Parathyroid adenoma (tissue), 2 donors: ENCODE measurements around the gene DAGLA.

Experiments used
- H2AFZ ChIP-seq: fragments of 300-600 bp; sonication (generic); one replicate; pipeline ENCODE4 v1.7.0; 2017; ENCODE audit warnings: antibody characterized with exemption, mild to moderate bottlenecking
- H3K27ac ChIP-seq: fragments of 300-600 bp; sonication (generic); one replicate; pipeline ENCODE4 v1.7.0; 2017
- H3K27me3 ChIP-seq: fragments of 300-600 bp; sonication (generic); one replicate; pipeline ENCODE4 v1.7.0; 2017; ENCODE audit warnings: low read length; ENCODE audit not compliant: control insufficient read depth, insufficient read depth
- H3K36me3 ChIP-seq: fragments of 300-600 bp; sonication (generic); one replicate; pipeline ENCODE4 v1.7.0; 2017; ENCODE audit warnings: low read length; ENCODE audit not compliant: control insufficient read depth, insufficient read depth
- H3K4me1 ChIP-seq: fragments of 300-600 bp; sonication (generic); one replicate; pipeline ENCODE4 v1.7.0; 2017; ENCODE audit warnings: control low read depth
- H3K4me2 ChIP-seq: fragments of 300-600 bp; sonication (generic); one replicate; pipeline ENCODE4 v1.7.0; 2017; ENCODE audit warnings: low read length
- H3K4me3 ChIP-seq: fragments of 300-600 bp; sonication (generic); one replicate; pipeline ENCODE4 v1.7.0; 2017; ENCODE audit warnings: low read depth, low read length
- H3K79me2 ChIP-seq: fragments of 300-600 bp; sonication (generic); one replicate; pipeline ENCODE4 v1.7.0; 2017; ENCODE audit warnings: control low read depth
- H3K9ac ChIP-seq: fragments of 300-600 bp; sonication (generic); one replicate; pipeline ENCODE4 v1.7.0; 2017; ENCODE audit warnings: mild to moderate bottlenecking
- H3K9me3 ChIP-seq: fragments of 300-600 bp; sonication (generic); one replicate; pipeline ENCODE4 v1.7.0; 2017; ENCODE audit warnings: low read length; ENCODE audit not compliant: control insufficient read depth
- TF ChIP-seq, protein P1 (sequence below): fragments of 300-600 bp; sonication (generic); IDR thresholded peaks from one replicate; pipeline ENCODE4 v1.7.0; 2017; ENCODE audit warnings: antibody characterized with exemption, mild to moderate bottlenecking
- donor health status: primary hyperparathyroidism.

DAGLA gene

GRCh38 chr11:61711498-61711897 lies 31.3 kb downstream of the DAGLA start:
- no peak overlapping the region for H3K4me3 ChIP-seq
- no peak overlapping the region for H3K4me2 ChIP-seq
- H3K27me3 ChIP-seq = no peaks in the 10 kb centered on the region
- H3K36me3 ChIP-seq = no peaks in the 10 kb centered on the region
- H3K27ac ChIP-seq = no peak overlapping the region
- H3K9me3 ChIP-seq = no peaks in the 10 kb centered on the region
- H3K79me2 ChIP-seq = no peaks in the 10 kb centered on the region
- H3K9ac ChIP-seq = no peak overlapping the region
- no peak overlapping the region for H2AFZ ChIP-seq
- no peaks in the 10 kb centered on the region for H3K4me1 ChIP-seq
- TF ChIP-seq, protein P1, sequence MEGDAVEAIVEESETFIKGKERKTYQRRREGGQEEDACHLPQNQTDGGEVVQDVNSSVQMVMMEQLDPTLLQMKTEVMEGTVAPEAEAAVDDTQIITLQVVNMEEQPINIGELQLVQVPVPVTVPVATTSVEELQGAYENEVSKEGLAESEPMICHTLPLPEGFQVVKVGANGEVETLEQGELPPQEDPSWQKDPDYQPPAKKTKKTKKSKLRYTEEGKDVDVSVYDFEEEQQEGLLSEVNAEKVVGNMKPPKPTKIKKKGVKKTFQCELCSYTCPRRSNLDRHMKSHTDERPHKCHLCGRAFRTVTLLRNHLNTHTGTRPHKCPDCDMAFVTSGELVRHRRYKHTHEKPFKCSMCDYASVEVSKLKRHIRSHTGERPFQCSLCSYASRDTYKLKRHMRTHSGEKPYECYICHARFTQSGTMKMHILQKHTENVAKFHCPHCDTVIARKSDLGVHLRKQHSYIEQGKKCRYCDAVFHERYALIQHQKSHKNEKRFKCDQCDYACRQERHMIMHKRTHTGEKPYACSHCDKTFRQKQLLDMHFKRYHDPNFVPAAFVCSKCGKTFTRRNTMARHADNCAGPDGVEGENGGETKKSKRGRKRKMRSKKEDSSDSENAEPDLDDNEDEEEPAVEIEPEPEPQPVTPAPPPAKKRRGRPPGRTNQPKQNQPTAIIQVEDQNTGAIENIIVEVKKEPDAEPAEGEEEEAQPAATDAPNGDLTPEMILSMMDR = no peak

DNA sequence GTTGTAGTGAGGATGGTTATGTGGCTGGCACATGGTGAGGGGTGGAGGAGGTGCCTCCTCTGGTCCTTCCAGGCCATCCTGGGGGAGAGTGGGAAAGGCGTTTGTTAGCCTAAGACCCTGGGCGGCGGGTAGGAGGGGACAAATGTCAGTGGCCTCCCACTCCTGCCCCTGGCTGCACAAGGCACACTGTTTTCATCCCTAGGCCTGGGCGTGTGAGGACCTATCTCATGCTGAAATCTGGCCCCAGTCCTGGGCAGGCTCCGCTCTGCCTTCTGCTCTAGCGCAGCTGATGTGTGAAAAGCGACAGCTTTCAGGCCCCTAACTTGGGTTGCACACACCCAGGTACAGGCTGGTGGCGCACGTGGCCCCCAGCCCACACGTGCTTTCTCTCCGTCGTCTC lies 32.1 kb downstream of the DAGLA start:
- no peaks in the 10 kb centered on the region for H3K4me1 ChIP-seq
- no peak overlapping the region for H3K9ac ChIP-seq
- H3K27me3 ChIP-seq = no peaks in the 10 kb centered on the region
- H3K4me3 ChIP-seq = no peak overlapping the region
- no peaks in the 10 kb centered on the region for H3K79me2 ChIP-seq
- no peak overlapping the region for H2AFZ ChIP-seq
- H3K36me3 ChIP-seq = no peaks in the 10 kb centered on the region
- no peak overlapping the region for H3K4me2 ChIP-seq
- TF ChIP-seq, protein P1 = no peak
- no peaks in the 10 kb centered on the region for H3K9me3 ChIP-seq
- H3K27ac ChIP-seq = no peak overlapping the region

- H3K79me2 ChIP-seq = no peaks in the 10 kb centered on the region
- H3K4me2 ChIP-seq = no peak overlapping the region
- H3K4me1 ChIP-seq = no peaks in the 10 kb centered on the region
- TF ChIP-seq, protein P1 = no peak
- H3K4me3 ChIP-seq = no peak overlapping the region
- no peaks in the 10 kb centered on the region for H3K27me3 ChIP-seq
- H3K36me3 ChIP-seq = no peaks in the 10 kb centered on the region
- no peak overlapping the region for H2AFZ ChIP-seq
- no peaks in the 10 kb centered on the region for H3K9me3 ChIP-seq
- no peak overlapping the region for H3K27ac ChIP-seq
- H3K9ac ChIP-seq = no peak overlapping the region
Measured at GRCh38 chr11:61712846-61713245, 32.7 kb downstream of the DAGLA start.

DNA sequence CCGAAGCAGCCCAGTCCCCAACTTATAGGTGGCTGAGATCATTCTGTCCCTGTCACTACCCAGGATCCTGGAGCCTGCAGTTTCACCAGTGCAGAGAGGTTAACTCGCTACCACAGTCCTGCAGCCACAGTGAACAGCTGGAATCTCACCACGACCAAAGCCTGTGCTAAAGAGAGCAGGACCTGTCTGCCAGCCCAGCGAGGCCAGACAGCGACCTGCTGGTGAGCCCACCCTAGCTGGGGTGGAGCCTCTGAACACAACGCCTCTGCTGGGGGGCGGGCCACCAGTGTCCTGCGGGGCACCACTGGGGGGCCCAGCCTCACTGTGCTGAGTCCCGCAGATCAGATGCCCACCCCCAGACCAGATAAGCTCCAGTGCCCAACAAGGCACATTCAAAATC lies 33.3 kb downstream of the DAGLA start:
- no peaks in the 10 kb centered on the region for H3K79me2 ChIP-seq
- no peak overlapping the region for H3K9ac ChIP-seq
- no peaks in the 10 kb centered on the region for H3K9me3 ChIP-seq
- no peaks in the 10 kb centered on the region for H3K36me3 ChIP-seq
- H3K4me1 ChIP-seq = no peaks in the 10 kb centered on the region
- no peak overlapping the region for H3K27ac ChIP-seq
- no peak overlapping the region for H2AFZ ChIP-seq
- no peak overlapping the region for H3K4me2 ChIP-seq
- H3K27me3 ChIP-seq = no peaks in the 10 kb centered on the region
- TF ChIP-seq, protein P1 = no peak
- H3K4me3 ChIP-seq = no peak overlapping the region

GRCh38 chr11:61713906-61714305 lies 33.7 kb downstream of the DAGLA start:
- TF ChIP-seq, protein P1 = no peak
- Histone ChIP-seq H3K27me3 (no peaks in the 10 kb centered on the region), H3K4me2 (no peak overlapping the region), H3K4me1 (no peaks in the 10 kb centered on the region), H3K79me2 (no peaks in the 10 kb centered on the region), H2AFZ (no peak overlapping the region), H3K9me3 (no peaks in the 10 kb centered on the region), H3K36me3 (no peaks in the 10 kb centered on the region), H3K4me3 (no peak overlapping the region), H3K27ac (no peak overlapping the region), H3K9ac (no peak overlapping the region)
